Transverse colon (tissue), 4 donors: ENCODE measurements around the gene FSTL3.

Source experiments
- CTCF ChIP-seq, 5 experiments: fragments of 200-600 bp in 3 of 5; fragments of 450-650 bp in 2 of 5; sonication (generic) in 3 of 5; IDR thresholded peaks; 1 replicate in 2 of 5; 2 replicates in 3 of 5; pipeline ENCODE4 v1.5.1; 2016 to 2017; ENCODE audit warnings: antibody characterized with exemption in 5 of 5, inconsistent platforms in 3 of 5, mild to moderate bottlenecking in 2 of 5, moderate library complexity in 1 of 5
- EP300 ChIP-seq: sonication (generic); formaldehyde crosslinking; IDR thresholded peaks from one replicate; pipeline ENCODE4 v1.6.1; 2017; ENCODE audit warnings: antibody characterized with exemption, low read depth
- POLR2A ChIP-seq: fragments of 450-650 bp; IDR thresholded peaks from one replicate; pipeline ENCODE4 v1.6.1; 2016; ENCODE audit warnings: antibody characterized with exemption, mild to moderate bottlenecking, moderate library complexity
- POLR2AphosphoS5 ChIP-seq, 3 donors: sonication (generic); formaldehyde crosslinking; IDR thresholded peaks; one replicate each; pipeline ENCODE4 v1.6.1; 2016; ENCODE audit warnings: antibody characterized with exemption in 3 of 3

GRCh38 chr19:710767-711166 is 34.6 kb downstream of the FSTL3 start:
- no peak for TF ChIP-seq POLR2AphosphoS5 (IDR thresholded peaks at IDR 0.05)
- no peak for TF ChIP-seq CTCF (IDR thresholded peaks at IDR 0.05)
- TF ChIP-seq POLR2A: no peak
- TF ChIP-seq EP300: no peak
